Measurements from ENCODE around the gene FKBP1A.

FKBP1A gene

DNA sequence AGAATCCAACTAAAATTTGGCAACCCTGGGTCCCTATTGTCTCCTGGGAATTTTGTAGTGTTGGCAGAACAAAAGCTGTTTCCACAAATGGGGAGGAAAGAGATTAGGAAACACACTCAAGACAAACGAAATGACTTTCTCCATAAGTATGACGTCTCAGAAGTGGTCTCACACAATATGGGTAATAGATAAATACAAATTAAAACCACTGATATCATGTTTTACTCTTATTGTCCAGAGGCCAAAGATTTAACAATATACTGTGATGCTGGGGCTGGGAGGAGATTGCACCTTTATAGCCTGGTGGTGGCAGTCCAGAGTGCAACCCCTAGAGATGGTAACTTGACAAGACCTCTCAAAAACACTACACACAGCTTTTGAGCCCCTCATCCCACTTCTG lies 18.6 kb downstream of the FKBP1A start:
- DNase-seq (ENCODE audit: low read depth): no peak
- H3K4me3 ChIP-seq (ENCODE audit: low read length): no peak overlapping the region
- TF ChIP-seq CTCF (conservative IDR thresholded peaks at IDR 0.05; ENCODE audit: low read depth, low read length): no peak

- H3K4me3 ChIP-seq (ENCODE audit: low read length): no peak overlapping the region
- TF ChIP-seq CTCF (conservative IDR thresholded peaks at IDR 0.05; ENCODE audit: low read depth, low read length): no peak
- no peak for DNase-seq (ENCODE audit: low read depth)
Measured at GRCh38 chr20:1373614-1374013, 19.2 kb downstream of the FKBP1A start.

- no peak for TF ChIP-seq CTCF (conservative IDR thresholded peaks at IDR 0.05; ENCODE audit: low read depth, low read length)
- no peak for DNase-seq (ENCODE audit: low read depth)
- H3K4me3 ChIP-seq (ENCODE audit: low read length): no peak overlapping the region
Measured at GRCh38 chr20:1373036-1373435, 19.8 kb downstream of the FKBP1A start.

DNA sequence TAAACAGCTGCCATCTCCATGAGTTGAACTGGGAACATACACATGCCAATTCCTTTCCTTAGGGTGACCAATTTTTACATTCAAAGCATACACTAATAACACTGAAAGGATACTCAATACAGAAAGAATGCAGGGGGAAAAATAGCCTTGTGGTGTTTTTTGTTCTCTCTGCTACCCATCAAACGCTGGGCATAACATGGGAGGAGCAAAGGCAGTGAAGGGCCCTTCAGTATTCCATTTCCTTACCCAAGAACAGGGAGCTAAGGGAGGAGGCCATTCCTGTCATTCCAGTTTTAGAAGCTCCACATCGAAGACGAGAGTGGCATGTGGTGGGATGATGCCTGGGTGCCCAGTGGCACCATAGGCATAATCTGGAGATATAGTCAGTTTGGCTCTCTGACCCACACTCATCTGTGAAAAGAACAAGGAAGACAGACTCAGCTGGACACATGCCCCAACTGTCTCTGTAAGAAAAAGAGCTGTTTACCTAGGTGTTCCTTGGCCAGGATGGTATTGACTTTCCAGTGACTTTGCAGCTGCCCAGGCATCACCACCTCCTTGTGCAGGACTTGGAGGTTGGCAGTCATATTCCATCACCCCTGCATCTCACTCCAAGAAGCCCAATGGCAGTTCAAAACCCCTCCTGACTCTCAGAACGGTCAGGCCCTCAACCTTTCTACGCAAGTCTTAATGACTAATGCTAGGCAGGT lies 20.9 kb downstream of the FKBP1A start:
- TF ChIP-seq CTCF (conservative IDR thresholded peaks at IDR 0.05; ENCODE audit: low read depth, low read length): no peak
- DNase-seq (ENCODE audit: low read depth): no peak
- no peak overlapping the region for H3K4me3 ChIP-seq (ENCODE audit: low read length)

DNA sequence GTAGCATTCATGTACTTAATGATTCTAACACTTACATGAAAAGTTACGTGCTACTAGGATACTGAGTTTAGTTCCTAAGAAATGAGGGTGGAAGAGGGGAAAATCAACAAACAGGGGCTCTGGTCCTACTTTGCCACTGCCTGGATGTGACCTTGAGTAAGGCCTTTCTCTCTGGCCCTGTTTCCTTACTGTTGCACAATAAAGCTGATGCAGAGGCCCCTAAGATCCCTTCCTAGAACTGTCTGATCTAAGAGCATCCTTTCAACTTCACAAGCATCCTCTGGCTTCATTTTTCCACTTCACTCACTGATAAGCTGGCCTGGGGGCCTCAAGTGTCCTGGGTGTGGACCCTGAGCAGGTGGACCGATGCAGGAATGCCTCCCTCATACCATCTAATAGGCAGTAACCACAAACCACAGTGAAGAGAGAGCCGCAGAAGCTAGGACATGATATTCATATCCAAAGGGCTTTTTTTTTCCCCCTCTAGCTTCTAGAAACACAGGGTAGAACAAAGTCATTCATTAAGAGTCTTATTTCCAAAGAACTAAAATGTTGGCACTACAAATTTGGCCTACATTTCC lies 21.6 kb downstream of the FKBP1A start:
- no peak overlapping the region for H3K4me3 ChIP-seq (ENCODE audit: low read length)
- DNase-seq (ENCODE audit: low read depth): no peak
- no peak for TF ChIP-seq CTCF (conservative IDR thresholded peaks at IDR 0.05; ENCODE audit: low read depth, low read length)

GRCh38 chr20:1370548-1371110 lies 22.2 kb downstream of the FKBP1A start:
- peak; percentile 52 for DNase-seq (ENCODE audit: low read depth)
- H3K4me3 ChIP-seq (ENCODE audit: low read length): no peak overlapping the region
- no peak for TF ChIP-seq CTCF (conservative IDR thresholded peaks at IDR 0.05; ENCODE audit: low read depth, low read length)

- no peak for TF ChIP-seq CTCF (conservative IDR thresholded peaks at IDR 0.05; ENCODE audit: low read depth, low read length)
- no peak for DNase-seq (ENCODE audit: low read depth)
- no peak overlapping the region for H3K4me3 ChIP-seq (ENCODE audit: low read length)
Measured at GRCh38 chr20:1369970-1370369, 22.9 kb downstream of the FKBP1A start.

Data from retinal pigment epithelial cell (primary cell).